PC-3 (cell line): Measurements from ENCODE around the gene CTNND2. TPM values are rescaled to one million over a fixed set of nuclear protein-coding genes. Genes with fewer than 3 reads are reported as not detected.
"Not testable (repeated sequence)": the region's sequence is repeated elsewhere in the genome, so short reads cannot be mapped to it uniquely, and the experiment has no call there.

Source experiments
- ATAC-seq: fragments of 200-7000 bp; cut with Tn5 transposase; 2 replicates; pipeline ENCODE4 v1.9.1; 2020; ENCODE audit warnings: mild to moderate bottlenecking, moderate library complexity
- BruUV-seq: library from RNA; stranded (reverse); fragments of 400-500 nt; replicated peaks from 2 replicates; lab custom pipeline; 2021; lab: Mats Ljungman, UMichigan
- CTCF ChIA-PET: fragments of 300-600 bp; sonication (Branson Sonifier 250); formaldehyde crosslinking; loops from one replicate; lab custom pipeline; 2022; ENCODE audit warnings: antibody characterized with exemption; lab: Charles Lee
- POLR2A ChIA-PET: fragments of 300-600 bp; sonication (Branson Sonifier 250); formaldehyde crosslinking; loops from one replicate; lab custom pipeline; 2022; ENCODE audit warnings: antibody characterized with exemption; ENCODE audit not compliant: unreplicated experiment; lab: Charles Lee
- DNase-seq: peaks from one replicate; pipeline ENCODE4 v3.0.0-alpha.2; 2015
- H2AFZ ChIP-seq: fragments of 300-600 bp; sonication (generic); 2 replicates; pipeline ENCODE4 v1.6.0; 2016; ENCODE audit warnings: antibody characterized with exemption, low read length
- H3F3A ChIP-seq: fragments of 300-600 bp; sonication (generic); one replicate; pipeline ENCODE4 v1.6.0; 2017; ENCODE audit warnings: antibody characterized with exemption, low read length, control low read depth, mild to moderate bottlenecking; ENCODE audit not compliant: unreplicated experiment
- H3K27ac ChIP-seq: fragments of 300-600 bp; sonication (generic); 2 replicates; pipeline ENCODE4 v1.5.1; 2016; ENCODE audit warnings: mild to moderate bottlenecking, low read length
- H3K27me3 ChIP-seq: fragments of 300-600 bp; sonication (generic); 2 replicates; pipeline ENCODE4 v1.6.1; 2016; ENCODE audit warnings: low read length, mixed read lengths
- H3K36me3 ChIP-seq: fragments of 300-600 bp; sonication (generic); 2 replicates; pipeline ENCODE4 v1.6.1; 2016; ENCODE audit warnings: low read depth, mixed run types, low read length, mixed read lengths
- H3K4me1 ChIP-seq: fragments of 300-600 bp; sonication (generic); 2 replicates; pipeline ENCODE4 v1.5.1; 2016; ENCODE audit warnings: low read length; ENCODE audit not compliant: insufficient read depth
- H3K4me2 ChIP-seq: fragments of 300-600 bp; sonication (generic); 2 replicates; pipeline ENCODE4 v1.6.0; 2016; ENCODE audit warnings: low read length
- H3K4me3 ChIP-seq: fragments of 300-600 bp; sonication (generic); 2 replicates; pipeline ENCODE4 v1.5.1; 2016; ENCODE audit warnings: mild to moderate bottlenecking, low read length, mixed read lengths
- H3K79me2 ChIP-seq: fragments of 300-600 bp; sonication (generic); 2 replicates; pipeline ENCODE4 v1.6.1; 2017; ENCODE audit warnings: low read length, mixed read lengths
- H3K9ac ChIP-seq: fragments of 300-600 bp; sonication (generic); 2 replicates; pipeline ENCODE4 v1.6.0; 2016; ENCODE audit warnings: mild to moderate bottlenecking, low read length
- H3K9me2 ChIP-seq: fragments of 300-600 bp; sonication (generic); replicated peaks from 2 replicates; pipeline ENCODE4 v1.6.1; 2016; ENCODE audit warnings: mixed run types, low read length, mixed read lengths
- H3K9me3 ChIP-seq: fragments of 300-600 bp; sonication (generic); 2 replicates; pipeline ENCODE4 v1.6.1; 2016; ENCODE audit warnings: low read length, mixed read lengths
- H4K20me1 ChIP-seq: fragments of 300-600 bp; sonication (generic); 2 replicates; pipeline ENCODE4 v1.6.1; 2016; ENCODE audit warnings: low read length, mixed read lengths
- CTCF ChIP-seq: fragments of 300-600 bp; sonication (generic); conservative IDR thresholded peaks from 2 replicates; pipeline ENCODE4 v1.5.1; 2017; ENCODE audit warnings: antibody characterized with exemption, low read depth, mild to moderate bottlenecking, low read length
- EZH2 ChIP-seq: fragments of 300-600 bp; sonication (generic); IDR thresholded peaks from one replicate; pipeline ENCODE4 v1.6.1; 2017; ENCODE audit warnings: antibody characterized with exemption, mild to moderate bottlenecking, low read length; ENCODE audit not compliant: unreplicated experiment
- EZH2phosphoT487 ChIP-seq: fragments of 300-600 bp; sonication (generic); IDR thresholded peaks from 2 replicates; pipeline ENCODE4 v1.6.1; 2018; ENCODE audit warnings: mild to moderate bottlenecking, antibody characterized with exemption, low read length, borderline replicate concordance
- intact Hi-C: fragments of 100-400 bp; cut with micrococcal nuclease; formaldehyde crosslinking; loops from 2 replicates; pipeline ENCODE4 v1.9.0; 2023
- total RNA-seq: library from RNA; depleted of rRNA; stranded (reverse); fragments of >200 nt; gene quantifications from 2 replicates; pipeline ENCODE4 v1.2.3, GENCODE V29; 2014

CTNND2 gene
- total RNA-seq, 1 experiment from 2014 or later = 1.8 TPM

GRCh38 chr5:11322133-11322532, 582.1 kb downstream of the CTNND2 start:
- H3K27ac ChIP-seq = no peak overlapping the region
- H3K36me3 ChIP-seq = no peaks in the 10 kb centered on the region
- no peaks in the 10 kb centered on the region for H4K20me1 ChIP-seq
- POLR2A ChIA-PET = no interaction called here
- no peak for ATAC-seq
- no peaks in the 10 kb centered on the region for H3F3A ChIP-seq
- no peak overlapping the region for H3K4me2 ChIP-seq
- H3K9me2 ChIP-seq = no peaks in the 10 kb centered on the region
- intact Hi-C loops = no loop called here
- DNase-seq = peak; percentile 76
- H3K79me2 ChIP-seq = no peaks in the 10 kb centered on the region
- CTCF ChIA-PET = no interaction called here
- no peak overlapping the region for H2AFZ ChIP-seq
- H3K9ac ChIP-seq = no peak overlapping the region
- BruUV-seq = no TSS peak
- H3K9me3 ChIP-seq = no peaks in the 10 kb centered on the region
- no peak overlapping the region for H3K4me3 ChIP-seq
- TF ChIP-seq EZH2 = no peak
- no peak for TF ChIP-seq CTCF
- TF ChIP-seq EZH2phosphoT487 = no peak
- peaks cover 15% of the 10 kb centered on the region; the same call in 1 of the 2 replicates for H3K4me1 ChIP-seq
- no peaks in the 10 kb centered on the region for H3K27me3 ChIP-seq

GRCh38 chr5:11319836-11320580, 584.2 kb downstream of the CTNND2 start:
- peak; percentile 35; the same call in 1 of the 2 replicates for TF ChIP-seq CTCF
- TF ChIP-seq EZH2phosphoT487 = no peak
- no peak for TF ChIP-seq EZH2
- Histone ChIP-seq H4K20me1 (no peaks in the 10 kb centered on the region), H2AFZ (no peak overlapping the region), H3K9ac (no peak overlapping the region), H3K27ac (no peak overlapping the region), H3K79me2 (no peaks in the 10 kb centered on the region), H3K27me3 (no peaks in the 10 kb centered on the region), H3K9me3 (no peaks in the 10 kb centered on the region), H3K9me2 (no peaks in the 10 kb centered on the region), H3K4me1 (peaks cover 15% of the 10 kb centered on the region; the same call in 1 of the 2 replicates), H3K36me3 (no peaks in the 10 kb centered on the region), H3K4me3 (no peak overlapping the region), H3F3A (no peaks in the 10 kb centered on the region), H3K4me2 (peak overlapping the region; percentile 15; the same call in 1 of the 2 replicates)
- intact Hi-C loops = no loop called here
- POLR2A ChIA-PET = no interaction called here
- no TSS peak for BruUV-seq
- peak; percentile 97 for ATAC-seq
- peak; percentile 91 for DNase-seq
- CTCF ChIA-PET = interaction anchor here (0.6 kb wide), 1 partner anchor 282 kb away, joined by 5 read pairs; no protein-coding TSS in a partner anchor

- H3K79me2 ChIP-seq, H3K4me3 ChIP-seq, H3K27ac ChIP-seq, DNase-seq, H3K9ac ChIP-seq, intact Hi-C loops, H4K20me1 ChIP-seq, H3K4me2 ChIP-seq, H3K4me1 ChIP-seq, H3K27me3 ChIP-seq, H2AFZ ChIP-seq, BruUV-seq, H3K9me3 ChIP-seq, ATAC-seq, POLR2A ChIA-PET, H3K9me2 ChIP-seq, CTCF ChIA-PET, H3F3A ChIP-seq, H3K36me3 ChIP-seq: not testable (repeated sequence)
Observed at GRCh38 chr5:11313694-11314093, 590.6 kb downstream of the CTNND2 start.
